Measurements from ENCODE around the gene GRAMD1A. TPM values are rescaled to one million over a fixed set of nuclear protein-coding genes. Genes with fewer than 3 reads are reported as not detected.

The GRAMD1A gene
- total and polyA plus RNA-seq, 9 of the 15 experiments (the other 6 are each of a cell fraction or from before 2014, with no cell fraction given): 1.4 to 63.8 (median 38.5) TPM

DNA sequence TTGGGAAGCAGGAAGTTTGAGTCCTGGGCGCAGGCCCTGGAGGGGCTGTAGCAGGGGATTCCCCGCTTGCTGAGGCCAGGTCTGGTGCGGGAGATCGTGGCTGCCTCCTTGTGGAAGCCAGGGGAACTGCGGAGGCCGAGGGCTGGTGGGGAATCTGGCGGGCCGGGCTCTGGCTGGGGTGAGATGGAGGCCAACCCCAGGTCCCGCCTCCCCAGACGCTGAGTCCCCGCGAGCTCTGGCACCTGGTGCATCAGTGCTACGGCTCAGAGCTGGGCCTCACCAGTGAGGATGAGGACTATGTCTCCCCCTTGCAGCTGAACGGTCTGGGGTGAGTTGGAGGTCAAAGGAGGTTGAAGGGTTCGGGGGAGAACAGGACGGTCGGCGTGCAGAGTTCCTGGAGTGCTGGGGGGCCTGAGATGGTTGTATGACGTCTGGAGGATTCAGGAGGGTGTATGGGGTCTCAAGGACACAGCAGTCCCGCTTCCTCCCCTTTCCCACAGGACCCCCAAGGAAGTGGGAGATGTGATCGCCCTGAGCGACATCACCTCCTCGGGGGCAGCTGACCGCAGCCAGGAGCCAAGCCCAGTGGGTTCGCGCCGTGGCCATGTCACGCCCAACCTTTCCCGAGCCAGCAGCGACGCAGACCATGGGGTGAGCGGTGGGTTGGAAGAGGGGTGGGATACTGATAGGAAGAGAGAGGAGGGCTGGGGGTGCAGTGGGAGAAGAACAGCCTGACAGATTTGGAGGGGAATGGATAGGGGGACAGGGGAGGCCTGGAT, 13.1 kb downstream of the GRAMD1A start (continued):
- TF ChIP-seq, protein P1, sequence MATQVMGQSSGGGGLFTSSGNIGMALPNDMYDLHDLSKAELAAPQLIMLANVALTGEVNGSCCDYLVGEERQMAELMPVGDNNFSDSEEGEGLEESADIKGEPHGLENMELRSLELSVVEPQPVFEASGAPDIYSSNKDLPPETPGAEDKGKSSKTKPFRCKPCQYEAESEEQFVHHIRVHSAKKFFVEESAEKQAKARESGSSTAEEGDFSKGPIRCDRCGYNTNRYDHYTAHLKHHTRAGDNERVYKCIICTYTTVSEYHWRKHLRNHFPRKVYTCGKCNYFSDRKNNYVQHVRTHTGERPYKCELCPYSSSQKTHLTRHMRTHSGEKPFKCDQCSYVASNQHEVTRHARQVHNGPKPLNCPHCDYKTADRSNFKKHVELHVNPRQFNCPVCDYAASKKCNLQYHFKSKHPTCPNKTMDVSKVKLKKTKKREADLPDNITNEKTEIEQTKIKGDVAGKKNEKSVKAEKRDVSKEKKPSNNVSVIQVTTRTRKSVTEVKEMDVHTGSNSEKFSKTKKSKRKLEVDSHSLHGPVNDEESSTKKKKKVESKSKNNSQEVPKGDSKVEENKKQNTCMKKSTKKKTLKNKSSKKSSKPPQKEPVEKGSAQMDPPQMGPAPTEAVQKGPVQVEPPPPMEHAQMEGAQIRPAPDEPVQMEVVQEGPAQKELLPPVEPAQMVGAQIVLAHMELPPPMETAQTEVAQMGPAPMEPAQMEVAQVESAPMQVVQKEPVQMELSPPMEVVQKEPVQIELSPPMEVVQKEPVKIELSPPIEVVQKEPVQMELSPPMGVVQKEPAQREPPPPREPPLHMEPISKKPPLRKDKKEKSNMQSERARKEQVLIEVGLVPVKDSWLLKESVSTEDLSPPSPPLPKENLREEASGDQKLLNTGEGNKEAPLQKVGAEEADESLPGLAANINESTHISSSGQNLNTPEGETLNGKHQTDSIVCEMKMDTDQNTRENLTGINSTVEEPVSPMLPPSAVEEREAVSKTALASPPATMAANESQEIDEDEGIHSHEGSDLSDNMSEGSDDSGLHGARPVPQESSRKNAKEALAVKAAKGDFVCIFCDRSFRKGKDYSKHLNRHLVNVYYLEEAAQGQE (IDR thresholded peaks at IDR 0.05; ENCODE audit: borderline replicate concordance): peak; percentile 90
- TF ChIP-seq, protein P1 (CRISPR knock-in tag; IDR thresholded peaks at IDR 0.05; ENCODE audit: low read depth): no peak
- TF ChIP-seq NRF1 (conservative IDR thresholded peaks at IDR 0.05 in 1 of 2, IDR thresholded peaks at IDR 0.05 in 1 of 2): no peak
- TF ChIP-seq, protein P2, sequence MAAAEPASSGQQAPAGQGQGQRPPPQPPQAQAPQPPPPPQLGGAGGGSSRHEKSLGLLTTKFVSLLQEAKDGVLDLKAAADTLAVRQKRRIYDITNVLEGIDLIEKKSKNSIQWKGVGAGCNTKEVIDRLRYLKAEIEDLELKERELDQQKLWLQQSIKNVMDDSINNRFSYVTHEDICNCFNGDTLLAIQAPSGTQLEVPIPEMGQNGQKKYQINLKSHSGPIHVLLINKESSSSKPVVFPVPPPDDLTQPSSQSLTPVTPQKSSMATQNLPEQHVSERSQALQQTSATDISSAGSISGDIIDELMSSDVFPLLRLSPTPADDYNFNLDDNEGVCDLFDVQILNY (CRISPR knock-in tag; IDR thresholded peaks at IDR 0.05): no peak
- TF ChIP-seq ZNF699 (CRISPR knock-in tag; IDR thresholded peaks at IDR 0.05; ENCODE audit: insufficient replicate concordance): no peak
- TF ChIP-seq ZNF76 (CRISPR knock-in tag; IDR thresholded peaks at IDR 0.05; ENCODE audit: borderline replicate concordance): no peak
- TF ChIP-seq, protein P3, sequence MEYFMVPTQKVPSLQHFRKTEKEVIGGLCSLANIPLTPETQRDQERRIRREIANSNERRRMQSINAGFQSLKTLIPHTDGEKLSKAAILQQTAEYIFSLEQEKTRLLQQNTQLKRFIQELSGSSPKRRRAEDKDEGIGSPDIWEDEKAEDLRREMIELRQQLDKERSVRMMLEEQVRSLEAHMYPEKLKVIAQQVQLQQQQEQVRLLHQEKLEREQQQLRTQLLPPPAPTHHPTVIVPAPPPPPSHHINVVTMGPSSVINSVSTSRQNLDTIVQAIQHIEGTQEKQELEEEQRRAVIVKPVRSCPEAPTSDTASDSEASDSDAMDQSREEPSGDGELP (CRISPR knock-in tag; IDR thresholded peaks at IDR 0.05; ENCODE audit: borderline replicate concordance): peak; percentile 39; the same call in 1 of the 2 replicates
- no peak for TF ChIP-seq ZNF263 (CRISPR knock-in tag; IDR thresholded peaks at IDR 0.05; ENCODE audit: borderline replicate concordance)
- TF ChIP-seq, protein P4, sequence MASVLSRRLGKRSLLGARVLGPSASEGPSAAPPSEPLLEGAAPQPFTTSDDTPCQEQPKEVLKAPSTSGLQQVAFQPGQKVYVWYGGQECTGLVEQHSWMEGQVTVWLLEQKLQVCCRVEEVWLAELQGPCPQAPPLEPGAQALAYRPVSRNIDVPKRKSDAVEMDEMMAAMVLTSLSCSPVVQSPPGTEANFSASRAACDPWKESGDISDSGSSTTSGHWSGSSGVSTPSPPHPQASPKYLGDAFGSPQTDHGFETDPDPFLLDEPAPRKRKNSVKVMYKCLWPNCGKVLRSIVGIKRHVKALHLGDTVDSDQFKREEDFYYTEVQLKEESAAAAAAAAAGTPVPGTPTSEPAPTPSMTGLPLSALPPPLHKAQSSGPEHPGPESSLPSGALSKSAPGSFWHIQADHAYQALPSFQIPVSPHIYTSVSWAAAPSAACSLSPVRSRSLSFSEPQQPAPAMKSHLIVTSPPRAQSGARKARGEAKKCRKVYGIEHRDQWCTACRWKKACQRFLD (CRISPR knock-in tag; IDR thresholded peaks at IDR 0.05): no peak
- no peak for TF ChIP-seq ZNF274 (IDR thresholded peaks at IDR 0.05; ENCODE audit: borderline replicate concordance, low read depth, low read length)
- TF ChIP-seq ZNF561 (CRISPR knock-in tag; conservative IDR thresholded peaks at IDR 0.05): no peak
- no peak for TF ChIP-seq HIVEP1 (CRISPR knock-in tag; IDR thresholded peaks at IDR 0.05)
- TF ChIP-seq ZNF785 (CRISPR knock-in tag; IDR thresholded peaks at IDR 0.05): no peak
- no peak for TF ChIP-seq ZNF766 (CRISPR knock-in tag; conservative IDR thresholded peaks at IDR 0.05)
- no peak for TF ChIP-seq SLC30A9 (CRISPR knock-in tag; IDR thresholded peaks at IDR 0.05)
- no peak for TF ChIP-seq HDAC2 (IDR thresholded peaks at IDR 0.05)
- no peak for TF ChIP-seq SNIP1 (IDR thresholded peaks at IDR 0.05; ENCODE audit: low read depth)
